Measurements from ENCODE around the gene SGMS2.
A peak's percentile ranks its signal among the peaks of the same experiment; 100 is the strongest.
"Not testable (repeated sequence)": the region's sequence is repeated elsewhere in the genome, so short reads cannot be mapped to it uniquely, and the experiment has no call there.

SGMS2 gene

GRCh38 chr4:107870916-107871786 is 46.4 kb downstream of the SGMS2 start:
- no peak for DNase-seq

GRCh38 chr4:107874024-107874423 is 49.3 kb downstream of the SGMS2 start:
- no peak for DNase-seq

GRCh38 chr4:107876099-107876498 is 51.4 kb downstream of the SGMS2 start:
- DNase-seq, result no peak

- no peak for DNase-seq
Observed at GRCh38 chr4:107877361-107877760, 52.6 kb downstream of the SGMS2 start.

- DNase-seq, result no peak
Observed at GRCh38 chr4:107885865-107886264, 61.1 kb downstream of the SGMS2 start.

DNA sequence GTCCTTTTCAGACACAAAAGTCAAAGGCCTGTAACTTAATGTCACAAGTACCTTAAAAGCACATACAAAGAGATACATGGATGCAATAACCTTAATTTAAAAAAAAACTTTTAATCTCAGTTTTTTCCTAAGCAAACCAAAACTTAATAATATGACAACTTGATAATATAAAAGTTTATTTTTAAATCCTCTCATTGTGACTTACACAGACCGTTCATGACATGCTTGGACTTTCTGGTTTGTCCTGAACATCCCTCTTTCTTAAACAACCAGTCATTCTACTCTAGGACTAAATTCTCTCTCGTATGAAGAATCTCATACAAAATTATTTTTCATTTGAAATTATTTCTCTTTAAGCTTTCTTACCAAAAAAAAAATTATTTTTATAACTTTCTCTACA is 63.5 kb downstream of the SGMS2 start:
- DNase-seq, result no peak

DNA sequence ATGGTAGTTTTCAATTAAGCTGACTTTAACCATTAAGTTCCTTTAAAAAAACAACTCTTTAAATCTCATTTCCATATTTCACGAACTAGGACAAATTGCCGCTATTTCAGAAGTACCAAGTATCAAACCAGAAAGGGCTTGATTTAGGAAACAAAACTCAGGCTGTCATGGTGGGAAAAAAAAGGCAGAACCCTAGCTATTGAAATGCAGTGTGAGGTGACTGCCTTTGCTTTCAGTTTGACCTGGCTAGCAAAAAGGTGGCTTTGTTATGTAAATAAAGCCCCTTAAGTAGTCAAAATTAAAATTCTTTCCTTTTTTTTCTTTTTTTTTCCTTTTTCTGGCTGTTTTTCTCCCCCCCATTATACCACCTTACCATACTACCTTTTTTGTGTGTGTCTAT is 66.0 kb downstream of the SGMS2 start:
- no peak for DNase-seq

GRCh38 chr4:107891299-107891698 is 66.6 kb downstream of the SGMS2 start:
- no peak for DNase-seq

- no peak for DNase-seq
Observed at GRCh38 chr4:107893171-107894137, 68.7 kb downstream of the SGMS2 start.

DNA sequence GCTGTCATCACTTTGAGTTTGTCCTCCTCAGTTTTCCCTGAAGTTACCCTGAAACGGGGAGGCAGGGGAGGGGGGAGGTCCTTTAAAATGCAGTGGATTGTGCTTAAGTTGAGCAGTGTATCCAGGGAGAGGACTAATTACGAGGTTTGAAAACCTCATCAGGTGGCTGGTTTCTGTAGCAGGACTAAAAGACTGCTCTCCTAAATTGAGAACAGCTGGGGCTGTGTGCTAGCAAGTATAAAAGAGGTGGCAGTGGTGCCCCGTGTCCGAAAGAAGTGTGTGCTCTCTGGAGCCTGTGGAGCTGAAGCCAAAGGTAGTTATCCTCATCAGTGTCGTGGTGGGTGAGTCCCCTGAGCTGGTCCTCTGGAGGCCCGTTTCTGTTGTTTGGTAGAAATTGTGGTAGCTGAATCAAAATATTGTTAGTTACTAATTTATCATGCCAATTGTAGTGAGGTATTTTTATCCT is 69.4 kb downstream of the SGMS2 start:
- no peak for DNase-seq

DNA sequence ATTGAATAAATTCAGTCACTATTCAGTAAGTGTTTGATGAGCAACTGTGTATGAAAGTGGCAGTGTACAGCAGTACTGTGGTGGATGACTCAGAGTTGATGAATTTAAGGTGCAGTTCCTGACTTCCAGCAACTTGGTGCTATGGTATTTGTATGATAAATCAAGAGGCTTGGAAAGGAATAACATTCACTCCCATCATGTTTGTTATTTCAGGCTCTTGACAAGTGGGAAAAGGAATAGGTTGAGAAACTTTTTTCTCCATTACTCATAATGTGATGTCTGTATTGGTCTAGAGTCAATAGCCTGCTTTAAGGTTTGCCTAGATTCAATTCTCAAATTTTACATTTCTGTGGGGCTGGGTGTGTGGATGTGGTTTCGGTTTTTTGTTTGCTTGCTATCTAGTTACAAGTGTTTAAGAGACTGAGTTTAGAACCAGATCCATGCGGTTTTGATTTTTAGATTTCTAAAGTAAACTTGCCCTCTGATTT is 71.5 kb downstream of the SGMS2 start:
- no peak for DNase-seq

- no peak for DNase-seq
Observed at GRCh38 chr4:107896646-107897045, 71.9 kb downstream of the SGMS2 start.

GRCh38 chr4:107897823-107898222 is 73.1 kb downstream of the SGMS2 start:
- DNase-seq, result no peak

DNA sequence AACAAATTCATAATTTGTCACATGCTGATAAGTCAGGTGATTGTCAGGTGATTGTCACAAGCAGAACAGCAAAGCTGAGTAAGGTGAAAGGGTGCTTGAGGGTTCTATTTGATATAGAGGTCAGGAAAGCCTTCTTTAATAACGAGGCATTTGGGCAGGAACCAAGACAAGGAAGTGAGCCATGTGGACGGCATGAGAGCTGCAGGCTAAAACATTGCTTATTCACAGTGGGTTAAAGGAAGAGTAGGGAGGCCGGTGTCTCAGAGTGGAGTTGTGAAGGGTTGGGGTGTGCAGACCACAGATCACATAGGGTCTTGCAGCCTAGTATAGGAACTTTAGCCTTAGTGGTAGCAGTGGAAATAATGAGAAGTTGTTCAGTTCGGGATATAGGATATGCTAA is 75.3 kb downstream of the SGMS2 start:
- no peak for DNase-seq

DNA sequence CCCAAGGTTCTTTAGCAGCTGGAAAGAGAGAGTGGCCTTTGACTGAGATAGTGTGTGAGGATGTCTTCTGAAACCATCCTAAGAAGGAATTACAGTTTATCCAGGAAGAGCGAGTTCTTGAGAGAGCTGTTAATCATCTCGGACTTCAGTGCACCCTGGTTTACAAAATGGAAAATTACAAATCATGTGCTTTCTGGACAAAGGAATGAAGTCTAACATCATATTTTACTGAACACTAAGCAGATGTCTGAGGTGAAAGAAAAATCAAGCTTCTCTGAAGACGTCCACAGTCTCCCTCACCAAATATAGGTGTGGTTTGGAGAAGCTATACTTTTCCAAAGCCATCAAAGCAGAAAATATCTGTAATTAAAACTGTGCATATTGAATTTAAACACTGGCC is 75.8 kb downstream of the SGMS2 start:
- no peak for DNase-seq

GRCh38 chr4:107901213-107901934 is 76.6 kb downstream of the SGMS2 start:
- no peak for DNase-seq

DNA sequence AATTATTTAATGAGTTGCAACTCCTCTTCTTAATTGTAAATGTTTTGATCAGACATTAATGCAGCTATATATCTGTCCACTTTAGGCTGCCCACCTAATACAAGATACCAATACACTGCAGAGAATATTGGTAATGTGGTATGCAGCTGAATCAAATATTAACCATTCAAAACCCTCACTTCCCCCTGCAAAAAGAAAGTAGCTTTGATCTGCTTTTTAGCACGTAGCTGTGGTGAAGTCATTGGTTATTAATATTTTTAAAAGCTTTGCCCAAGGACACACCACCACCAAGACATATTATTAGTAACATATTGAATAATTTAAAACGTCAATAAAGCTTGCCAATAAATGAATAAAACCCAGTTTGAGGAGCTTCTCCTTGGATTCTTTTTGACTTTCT is 78.0 kb downstream of the SGMS2 start:
- DNase-seq, result no peak

DNA sequence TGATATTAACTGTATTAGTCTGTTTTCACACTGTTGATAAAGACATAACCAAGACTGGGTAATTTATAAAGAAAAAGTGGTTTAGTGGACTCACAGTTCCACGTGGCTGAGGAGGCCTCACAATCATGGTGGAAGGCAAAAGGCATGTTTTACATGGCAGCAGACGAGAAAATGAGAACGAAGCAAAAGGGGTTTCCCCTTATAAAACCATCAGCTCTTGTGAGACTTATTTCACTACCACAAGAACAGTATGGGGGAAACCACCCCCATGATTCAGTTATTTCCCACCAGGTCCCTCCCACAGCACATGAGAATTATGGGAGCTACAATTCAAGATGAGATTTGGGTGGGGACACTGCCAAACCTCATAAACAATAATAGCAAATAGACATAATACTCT is 80.3 kb downstream of the SGMS2 start:
- DNase-seq, result not testable (repeated sequence)

- no peak for DNase-seq
Observed at GRCh38 chr4:107906458-107907100, 81.8 kb downstream of the SGMS2 start.

DNA sequence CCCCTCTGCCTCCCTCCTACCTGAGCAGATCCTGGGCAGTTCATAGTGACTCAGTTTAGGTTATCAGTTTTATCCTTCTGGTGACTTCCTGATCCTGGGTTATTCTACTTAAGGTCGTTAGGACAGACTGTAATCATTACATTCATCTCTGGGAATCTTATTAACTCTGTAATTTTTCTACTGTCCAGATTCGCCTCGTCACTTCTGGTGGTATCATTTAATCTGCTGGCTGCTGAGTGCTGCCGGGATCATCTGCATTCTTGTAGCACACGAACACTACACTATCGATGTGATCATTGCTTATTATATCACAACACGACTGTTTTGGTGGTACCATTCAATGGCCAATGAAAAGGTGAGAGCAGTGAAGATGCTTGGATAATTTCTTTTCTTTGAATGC is 83.6 kb downstream of the SGMS2 start:
- no peak for DNase-seq

GRCh38 chr4:107913283-107913899 is 88.7 kb downstream of the SGMS2 start:
- DNase-seq, result peak; percentile 17

DNA sequence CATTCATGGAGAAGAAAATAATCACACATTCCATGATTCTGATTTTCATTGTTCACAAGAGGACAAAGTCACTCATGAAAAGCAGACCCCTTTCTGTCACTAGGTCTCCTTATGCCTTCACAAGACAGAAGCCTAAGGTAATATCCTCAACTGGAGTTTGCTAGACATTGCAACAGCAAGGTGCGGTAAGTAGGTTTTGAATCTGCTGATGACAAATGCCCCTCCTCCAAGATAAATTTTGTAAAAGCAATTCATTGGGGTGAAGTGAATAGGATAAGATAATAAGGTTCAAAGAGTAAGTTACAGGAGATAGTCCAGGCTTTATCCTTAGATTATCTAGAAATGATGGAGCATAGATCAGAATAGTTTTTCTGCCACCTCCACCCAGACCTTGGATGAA is 90.5 kb downstream of the SGMS2 start:
- DNase-seq, result no peak
